Ovary (tissue), 9 donors: ENCODE data around the gene SLBP. TPM values are rescaled to one million over a fixed set of nuclear protein-coding genes. Genes with fewer than 3 reads are reported as not detected.

Experiments
- DNase-seq, 5 donors: peaks; one replicate each; pipeline ENCODE4 v3.0.0-alpha.2; 2019 to 2020
- H3K27ac ChIP-seq, 2 donors: fragments of 200-600 bp; one replicate each; pipeline versions ENCODE4 v1.5.1 to v1.8.0; 2019 to 2022
- H3K27me3 ChIP-seq: fragments of 200-600 bp; one replicate; pipeline ENCODE4 v1.8.0; 2022
- H3K36me3 ChIP-seq: fragments of 200-600 bp; sonication (generic); one replicate; pipeline ENCODE4 v1.5.1; 2019
- H3K4me1 ChIP-seq: one replicate; pipeline ENCODE4 v1.8.1; 2013; ENCODE audit warnings: mild to moderate bottlenecking, moderate library complexity; ENCODE audit not compliant: insufficient read depth
- H3K4me3 ChIP-seq: fragments of 200-600 bp; sonication (generic); one replicate; pipeline ENCODE4 v1.5.1; 2017
- H3K9me3 ChIP-seq, 2 donors: fragments of 200-600 bp in 1 of 2; sonication (generic) in 1 of 2; one replicate each; pipeline versions ENCODE4 v1.5.1 to v1.8.1; 2013 to 2019; ENCODE audit warnings: mild to moderate bottlenecking in 1 of 2, moderate library complexity in 1 of 2
- CTCF ChIP-seq, 3 donors: fragments of 450-650 bp in 2 of 3; fragments of 200-600 bp in 1 of 3; IDR thresholded peaks; one replicate each; pipeline versions ENCODE4 v1.5.1 to v1.8.0; 2016 to 2022; ENCODE audit warnings: antibody characterized with exemption in 3 of 3, mild to moderate bottlenecking in 1 of 3
- EP300 ChIP-seq: sonication (generic); formaldehyde crosslinking; IDR thresholded peaks from one replicate; pipeline ENCODE4 v1.6.1; 2017; ENCODE audit warnings: antibody characterized with exemption
- POLR2A ChIP-seq: fragments of 450-650 bp; IDR thresholded peaks from one replicate; pipeline ENCODE4 v1.6.1; 2017; ENCODE audit warnings: antibody characterized with exemption, mild to moderate bottlenecking, moderate library complexity
- WGBS, 3 donors: extraction: QIAGEN DNeasy Blood & Tissue Kit in 1 of 3; methylation state at CpG; one replicate each; pipeline versions ENCODE4 v1.1.5 to v1.1.7; 2013 to 2017; 5-methylcytosine and 5-hydroxymethylcytosine counted together
- intact Hi-C, 4 donors: fragments of 100-400 bp; cut with DNase I; formaldehyde crosslinking; loops; one replicate each; pipeline versions ENCODE4 v1.11.0 to v1.15.1; 2022 to 2023
- polyA plus RNA-seq, 2 donors: library from polyadenylated mRNA; stranded (reverse); fragments of 200-250 nt in 1 of 2; fragments of 350-450 nt in 1 of 2; fragmentation: Illumina TruSeq in 1 of 2; extraction: RNeasy Lipid Tissue Mini Kit (QIAGEN cat#74804) in 1 of 2; gene quantifications; one replicate each; pipeline ENCODE4 v1.2.3, GENCODE V29; 2013 to 2014
- total RNA-seq, 7 donors: library from RNA; depleted of rRNA in 2 of 7; stranded (reverse); fragments of >200 nt in 2 of 7; fragmentation: NEBNext Ultra II Directional in 3 of 7; extraction: Animal tissue kit (Norgen Biotek cat#: 25700) in 3 of 7; gene quantifications; one replicate each; pipeline versions ENCODE4 v1.1.0 to v1.2.4, GENCODE V29; 2016 to 2023
- donor health status: DM: no; HTN: no; CAD: no; lungs with moderate emphysema.
- donor health status: DM: no; HTN: no; CAD: no.
- donor health status: Bipolar disorder and iron deficiency.
- donor health status: DM: yes; HTN: yes; CAD: no.
- donor health status: DM: no; HTN: no; CAD: no.
- donor health status: DM: yes; HTN: yes; CAD: no.

The SLBP gene
- total and polyA plus RNA-seq, 9 donors, result 30.9 to 64.8 (median 36.7) TPM

GRCh38 chr4:1753294-1753696 is 41.2 kb upstream of the SLBP start:
- TF ChIP-seq POLR2A, result no peak
- no peak for DNase-seq
- no peak overlapping the region for H3K4me3 ChIP-seq
- H3K36me3 ChIP-seq, result no peaks in the 10 kb centered on the region
- WGBS, 3 donors, result 72 to 97% (median 78%) methylated on average over 6 to 10 of the region's 10 CpGs
- no peaks in the 10 kb centered on the region for H3K9me3 ChIP-seq
- H3K27me3 ChIP-seq, result no peaks in the 10 kb centered on the region
- peaks cover 2% of the 10 kb centered on the region for H3K4me1 ChIP-seq
- intact Hi-C loops, result no loop called here
- no peak overlapping the region for H3K27ac ChIP-seq

GRCh38 chr4:1752284-1753041 is 40.3 kb upstream of the SLBP start:
- peaks cover 2% of the 10 kb centered on the region for H3K4me1 ChIP-seq
- intact Hi-C loops, result no loop called here
- no peaks in the 10 kb centered on the region for H3K27me3 ChIP-seq
- no peaks in the 10 kb centered on the region for H3K36me3 ChIP-seq
- no peak for DNase-seq
- H3K4me3 ChIP-seq, result no peak overlapping the region
- 49 to 57% (median 50%) methylated on average over 23 to 35 of the region's 35 CpGs for WGBS, 3 donors
- H3K9me3 ChIP-seq, result no peaks in the 10 kb centered on the region
- H3K27ac ChIP-seq, result no peak overlapping the region
- TF ChIP-seq POLR2A (no peak), CTCF (IDR thresholded peaks at IDR 0.05) (no peak), EP300 (no peak)

GRCh38 chr4:1751919-1752283 is 39.8 kb upstream of the SLBP start:
- Histone ChIP-seq H3K27me3 (no peaks in the 10 kb centered on the region), H3K4me1 (peaks cover 2% of the 10 kb centered on the region), H3K4me3 (no peak overlapping the region), H3K36me3 (no peaks in the 10 kb centered on the region), H3K9me3 (no peaks in the 10 kb centered on the region), H3K27ac (no peak overlapping the region)
- WGBS, 3 donors, result 77 to 92% (median 83%) methylated on average over 7 to 8 of the region's 8 CpGs
- TF ChIP-seq POLR2A (no peak), EP300 (no peak), CTCF (IDR thresholded peaks at IDR 0.05) (no peak)
- no peak for DNase-seq
- intact Hi-C loops, result no loop called here

- Histone ChIP-seq H3K27ac (no peak overlapping the region), H3K4me1 (peaks cover 2% of the 10 kb centered on the region), H3K36me3 (no peaks in the 10 kb centered on the region), H3K4me3 (no peak overlapping the region), H3K9me3 (no peaks in the 10 kb centered on the region), H3K27me3 (no peaks in the 10 kb centered on the region)
- DNase-seq, result no peak
- no peak for TF ChIP-seq CTCF (IDR thresholded peaks at IDR 0.05)
- TF ChIP-seq EP300, result no peak
- no peak for TF ChIP-seq POLR2A
- intact Hi-C loops, result no loop called here
- WGBS, 3 donors, result 84 to 91% (median 84%) methylated on average over 19 to 31 of the region's 31 CpGs
Observed at GRCh38 chr4:1751155-1751918, 39.2 kb upstream of the SLBP start.
